Stomach (tissue), 9 donors: ENCODE measurements around the gene LRRC75B. TPM values are rescaled to one million over a fixed set of nuclear protein-coding genes. Genes with fewer than 3 reads are reported as not detected.

Source experiments
- DNase-seq, 2 donors: peaks; one replicate each; pipeline versions ENCODE4 v3.0.0 to v3.0.0-alpha.2; 2013 to 2019
- H3K27ac ChIP-seq, 5 donors: fragments of 200-600 bp in 4 of 5; sonication (generic) in 4 of 5; one replicate each; pipeline ENCODE4 v1.5.1; 2013 to 2019; ENCODE audit warnings: mild to moderate bottlenecking in 1 of 5, moderate library complexity in 1 of 5
- H3K27me3 ChIP-seq, 3 donors: fragments of 200-600 bp; sonication (generic); one replicate each; pipeline ENCODE4 v1.5.1; 2017 to 2019; ENCODE audit warnings: mixed run types in 1 of 3
- H3K36me3 ChIP-seq, 4 donors: fragments of 200-600 bp; sonication (generic); 1 replicate in 3 of 4; 2 replicates in 1 of 4; pipeline ENCODE4 v1.5.1; 2016 to 2019
- H3K4me1 ChIP-seq, 4 donors: fragments of 200-600 bp; sonication (generic); one replicate each; pipeline ENCODE4 v1.5.1; 2016 to 2019
- H3K4me3 ChIP-seq, 4 donors: fragments of 200-600 bp; sonication (generic) in 3 of 4; one replicate each; pipeline ENCODE4 v1.5.1; 2016 to 2019; ENCODE audit warnings: mild to moderate bottlenecking in 1 of 4
- H3K9me3 ChIP-seq, 4 donors: fragments of 200-600 bp; sonication (generic); one replicate each; pipeline ENCODE4 v1.5.1; 2016 to 2019
- EP300 ChIP-seq: sonication (generic); formaldehyde crosslinking; IDR thresholded peaks from one replicate; pipeline ENCODE4 v1.6.1; 2017; ENCODE audit warnings: antibody characterized with exemption
- POLR2A ChIP-seq, 4 donors: fragments of 450-650 bp; IDR thresholded peaks; one replicate each; pipeline ENCODE4 v1.6.1; 2016; ENCODE audit warnings: antibody characterized with exemption in 4 of 4, control low read depth in 2 of 4, mild to moderate bottlenecking in 1 of 4, moderate library complexity in 1 of 4
- POLR2AphosphoS5 ChIP-seq, 3 donors: sonication (generic); formaldehyde crosslinking; IDR thresholded peaks; one replicate each; pipeline ENCODE4 v1.6.1; 2016; ENCODE audit warnings: antibody characterized with exemption in 3 of 3
- WGBS, 5 donors: extraction: QIAGEN DNeasy Blood & Tissue Kit in 3 of 5; methylation state at CpG; one replicate each; pipeline versions ENCODE4 v1.1.5 to v1.1.7; 2013 to 2018; 5-methylcytosine and 5-hydroxymethylcytosine counted together
- intact Hi-C: fragments of 100-400 bp; cut with DNase I; formaldehyde crosslinking; loops from one replicate; pipeline ENCODE4 v1.15.1; 2023; ENCODE audit warnings: low total_unique reads
- polyA plus RNA-seq, 3 donors: library from polyadenylated mRNA; stranded (reverse); fragments of 200-250 nt; gene quantifications; one replicate each; pipeline ENCODE4 v1.2.3, GENCODE V29; 2013
- total RNA-seq, 5 donors: library from RNA; depleted of rRNA; stranded (reverse); fragments of >200 nt; gene quantifications; one replicate each; pipeline versions ENCODE4 v1.1.0 to v1.2.3, GENCODE V29; 2014 to 2016
- TF ChIP-seq, protein P1 (sequence below), 7 experiments: fragments of 450-650 bp in 4 of 7; fragments of 200-600 bp in 3 of 7; sonication (generic) in 3 of 7; IDR thresholded peaks; one replicate each; pipeline ENCODE4 v1.5.1; 2016 to 2019; ENCODE audit warnings: antibody characterized with exemption in 7 of 7, control low read depth in 2 of 7, mild to moderate bottlenecking in 1 of 7
- donor health status: healthy with polysubstance abuse.
- donor health status: Bipolar disorder and iron deficiency.
- donor health status: healthy.

The LRRC75B gene
- total and polyA plus RNA-seq, 8 donors, result 7.2 to 31.7 (median 25.4) TPM

DNA sequence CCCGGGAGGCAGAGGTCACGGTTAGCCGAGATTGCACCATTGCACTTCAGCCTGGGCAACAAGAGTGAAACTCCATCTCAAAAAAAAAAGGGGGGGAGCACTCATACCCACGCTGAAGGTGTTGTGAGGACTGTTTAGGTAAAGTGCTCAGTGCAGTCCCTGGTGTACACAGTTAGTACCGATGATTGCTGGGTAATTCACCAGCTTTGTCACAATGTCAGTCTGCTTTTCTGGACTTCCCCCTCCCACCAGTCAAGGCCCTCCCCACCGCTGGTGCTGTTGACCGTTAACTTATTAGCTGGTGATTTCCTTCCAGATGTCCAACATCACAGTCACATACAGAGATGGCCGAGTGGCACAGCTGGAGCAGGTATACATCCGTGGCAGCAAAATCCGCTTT lies 25.2 kb downstream of the LRRC75B start:
- H3K36me3 ChIP-seq, result peaks cover 45 to 93% (median 71%) of the 10 kb centered on the region in 4 donors
- intact Hi-C loops, result no loop called here

DNA sequence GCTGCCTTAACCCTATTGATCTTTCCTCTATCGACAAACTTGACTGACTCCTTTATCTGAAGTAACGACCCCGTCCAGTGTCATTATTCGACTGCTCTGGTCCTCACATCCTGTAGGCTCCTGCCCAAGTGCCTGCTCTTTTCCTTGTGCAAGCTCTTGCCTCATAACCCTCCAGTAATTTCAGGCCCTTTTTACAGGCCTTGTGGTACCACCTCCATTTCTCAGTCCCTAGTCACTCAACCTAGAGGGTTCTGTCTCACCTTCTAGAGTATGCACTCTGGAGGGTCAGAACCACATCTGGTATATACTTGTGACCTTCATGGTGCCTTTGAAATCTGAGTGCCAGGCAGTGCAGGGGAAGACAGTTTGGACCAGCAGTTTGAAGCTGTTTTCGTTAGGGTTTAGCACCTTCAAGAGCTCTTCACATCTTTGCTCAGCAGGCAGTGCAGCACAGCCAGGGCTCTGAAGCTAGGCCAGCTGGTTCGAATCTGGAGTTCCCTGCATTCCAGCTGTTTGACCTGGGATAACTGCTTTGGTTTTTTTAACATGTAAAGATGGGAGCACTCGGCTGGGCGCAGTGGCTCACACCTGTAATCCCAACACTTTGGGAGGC lies 25.9 kb downstream of the LRRC75B start:
- H3K27ac ChIP-seq, result no peak overlapping the region
- no peak for DNase-seq
- WGBS, 5 donors, result 48 to 64% (median 59%) methylated on average over 8 of the region's 8 CpGs
- H3K27me3 ChIP-seq, result no peaks in the 10 kb centered on the region
- no peak overlapping the region for H3K4me3 ChIP-seq
- TF ChIP-seq, protein P1, sequence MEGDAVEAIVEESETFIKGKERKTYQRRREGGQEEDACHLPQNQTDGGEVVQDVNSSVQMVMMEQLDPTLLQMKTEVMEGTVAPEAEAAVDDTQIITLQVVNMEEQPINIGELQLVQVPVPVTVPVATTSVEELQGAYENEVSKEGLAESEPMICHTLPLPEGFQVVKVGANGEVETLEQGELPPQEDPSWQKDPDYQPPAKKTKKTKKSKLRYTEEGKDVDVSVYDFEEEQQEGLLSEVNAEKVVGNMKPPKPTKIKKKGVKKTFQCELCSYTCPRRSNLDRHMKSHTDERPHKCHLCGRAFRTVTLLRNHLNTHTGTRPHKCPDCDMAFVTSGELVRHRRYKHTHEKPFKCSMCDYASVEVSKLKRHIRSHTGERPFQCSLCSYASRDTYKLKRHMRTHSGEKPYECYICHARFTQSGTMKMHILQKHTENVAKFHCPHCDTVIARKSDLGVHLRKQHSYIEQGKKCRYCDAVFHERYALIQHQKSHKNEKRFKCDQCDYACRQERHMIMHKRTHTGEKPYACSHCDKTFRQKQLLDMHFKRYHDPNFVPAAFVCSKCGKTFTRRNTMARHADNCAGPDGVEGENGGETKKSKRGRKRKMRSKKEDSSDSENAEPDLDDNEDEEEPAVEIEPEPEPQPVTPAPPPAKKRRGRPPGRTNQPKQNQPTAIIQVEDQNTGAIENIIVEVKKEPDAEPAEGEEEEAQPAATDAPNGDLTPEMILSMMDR (IDR thresholded peaks at IDR 0.05), result no peak
- no peak for TF ChIP-seq EP300
- TF ChIP-seq POLR2AphosphoS5 (IDR thresholded peaks at IDR 0.05), result no peak
- TF ChIP-seq POLR2A (IDR thresholded peaks at IDR 0.05), result no peak
- H3K9me3 ChIP-seq, result no peaks in the 10 kb centered on the region
- intact Hi-C loops, result no loop called here
- H3K36me3 ChIP-seq, result peaks cover 43 to 93% (median 71%) of the 10 kb centered on the region in 4 donors
- H3K4me1 ChIP-seq, result peaks cover 13 to 50% (median 31%) of the 10 kb centered on the region in 4 donors

More for the DNA sequence above, 25.2 kb downstream of the LRRC75B start:
- peaks cover 13 to 44% (median 28%) of the 10 kb centered on the region in 4 donors for H3K4me1 ChIP-seq
- no peaks in the 10 kb centered on the region for H3K27me3 ChIP-seq
- DNase-seq, result no peak
- no peak for TF ChIP-seq EP300
- TF ChIP-seq, protein P1 (IDR thresholded peaks at IDR 0.05), result no peak
- TF ChIP-seq POLR2A (IDR thresholded peaks at IDR 0.05), result no peak
- TF ChIP-seq POLR2AphosphoS5 (IDR thresholded peaks at IDR 0.05), result no peak
- H3K4me3 ChIP-seq, result no peak overlapping the region
- H3K9me3 ChIP-seq, result no peaks in the 10 kb centered on the region
- WGBS, 5 donors, result 79 to 86% (median 82%) methylated on average over 10 of the region's 10 CpGs
- no peak overlapping the region for H3K27ac ChIP-seq

DNA sequence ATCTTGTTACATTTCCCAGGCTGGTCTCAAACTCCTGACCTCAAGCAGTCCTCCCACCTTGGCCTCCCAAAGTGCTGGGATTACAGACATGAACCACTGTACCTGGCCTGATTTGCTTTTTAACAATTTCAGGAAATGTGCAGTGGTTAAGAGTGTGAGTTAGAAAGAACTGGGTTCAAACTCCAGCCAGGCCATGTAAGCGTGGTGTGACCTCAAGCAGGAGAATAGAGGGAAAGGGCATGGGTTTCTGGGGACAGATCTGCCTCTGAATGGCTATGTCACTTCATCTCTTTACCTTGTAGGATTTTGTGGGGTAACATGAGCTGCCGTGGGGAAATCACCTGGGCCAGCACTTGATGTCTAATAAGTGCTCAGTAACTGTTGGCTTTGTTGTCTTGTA lies 27.8 kb downstream of the LRRC75B start:
- no peak for DNase-seq
- TF ChIP-seq POLR2A (IDR thresholded peaks at IDR 0.05), result no peak
- TF ChIP-seq POLR2AphosphoS5 (IDR thresholded peaks at IDR 0.05), result no peak
- no peak for TF ChIP-seq EP300
- TF ChIP-seq, protein P1 (IDR thresholded peaks at IDR 0.05), result no peak
- H3K4me1 ChIP-seq, result peaks cover 13 to 50% (median 31%) of the 10 kb centered on the region in 4 donors
- H3K27me3 ChIP-seq, result no peaks in the 10 kb centered on the region
- no peaks in the 10 kb centered on the region for H3K9me3 ChIP-seq
- intact Hi-C loops, result no loop called here
- H3K36me3 ChIP-seq, result peaks cover 41 to 90% (median 71%) of the 10 kb centered on the region in 4 donors
- H3K27ac ChIP-seq, result no peak overlapping the region
- H3K4me3 ChIP-seq, result no peak overlapping the region
- WGBS, 5 donors, result 84 to 97% (median 87%) methylated on average over 2 of the region's 2 CpGs

DNA sequence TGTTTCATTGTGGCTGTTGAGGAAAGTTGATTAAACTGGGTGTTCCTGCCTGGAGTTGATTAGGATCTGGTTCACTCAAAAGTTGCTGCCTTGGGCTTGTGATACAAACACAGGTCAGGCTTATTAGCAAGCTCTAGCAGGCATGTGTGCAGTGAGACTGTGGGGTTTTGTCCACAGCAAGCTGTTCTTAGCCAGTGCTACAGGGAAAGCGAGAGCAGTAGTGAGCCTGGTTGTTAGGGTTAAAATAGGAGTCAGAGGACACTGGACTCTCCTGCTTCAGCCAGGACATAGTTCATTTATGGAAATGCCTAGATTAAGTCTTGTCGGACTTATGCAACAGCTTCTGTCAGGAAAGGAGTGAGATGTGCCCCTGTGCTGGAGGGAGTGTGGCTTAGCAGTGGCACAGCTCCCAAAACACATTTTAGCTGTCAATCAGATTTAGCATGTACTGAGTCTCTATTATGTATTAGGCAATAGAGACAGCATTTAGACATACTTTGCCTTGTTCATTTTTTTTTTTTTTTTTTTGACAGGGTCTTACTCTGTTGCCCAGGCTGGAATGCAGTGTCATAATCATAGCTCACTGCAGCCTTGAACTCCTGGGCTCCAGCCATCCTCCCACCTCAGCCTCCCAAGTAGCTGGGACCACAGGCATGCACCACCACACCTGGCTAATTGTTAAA lies 28.4 kb downstream of the LRRC75B start:
- TF ChIP-seq POLR2AphosphoS5 (IDR thresholded peaks at IDR 0.05), result no peak
- TF ChIP-seq, protein P1 (IDR thresholded peaks at IDR 0.05), result no peak
- TF ChIP-seq EP300, result no peak
- TF ChIP-seq POLR2A (IDR thresholded peaks at IDR 0.05), result no peak
- peaks cover 38 to 90% (median 70%) of the 10 kb centered on the region in 4 donors for H3K36me3 ChIP-seq

More for the DNA sequence above, 28.4 kb downstream of the LRRC75B start:
- H3K4me3 ChIP-seq, result no peak overlapping the region
- H3K9me3 ChIP-seq, result no peaks in the 10 kb centered on the region
- no peak for DNase-seq
- H3K27ac ChIP-seq, result no peak overlapping the region
- 48 to 74% (median 63%) methylated on average over 2 of the region's 2 CpGs for WGBS, 5 donors
- peaks cover 13 to 56% (median 33%) of the 10 kb centered on the region in 4 donors for H3K4me1 ChIP-seq
- no peaks in the 10 kb centered on the region for H3K27me3 ChIP-seq
- intact Hi-C loops, result no loop called here
